HCT116 (cell line): ENCODE data around the gene DMD.

Source experiments
- CBX3 ChIP-seq: IDR thresholded peaks from 2 replicates; pipeline ENCODE4 v1.6.1; 2012; ENCODE audit warnings: low read depth
- EGR1 ChIP-seq: IDR thresholded peaks from 2 replicates; pipeline ENCODE4 v1.6.1; 2012; ENCODE audit warnings: low read depth
- EZH2 ChIP-seq: fragments of 200-600 bp; sonication (generic); IDR thresholded peaks from 2 replicates; pipeline ENCODE4 v1.6.1; 2017; ENCODE audit warnings: antibody characterized with exemption, mixed run types
- EZH2phosphoT487 ChIP-seq: fragments of 200-600 bp; IDR thresholded peaks from 2 replicates; pipeline ENCODE4 v1.6.1; 2018; ENCODE audit warnings: antibody characterized with exemption, borderline replicate concordance
- FOSL1 ChIP-seq: IDR thresholded peaks from 2 replicates; pipeline ENCODE4 v1.6.1; 2012; ENCODE audit warnings: low read depth
- JUND ChIP-seq: IDR thresholded peaks from 2 replicates; pipeline ENCODE4 v1.6.1; 2012
- MAX ChIP-seq: IDR thresholded peaks from 2 replicates; pipeline ENCODE4 v1.6.1; 2012
- POLR2A ChIP-seq: IDR thresholded peaks from 2 replicates; pipeline ENCODE4 v1.7.0; 2011; ENCODE audit warnings: borderline replicate concordance; ENCODE audit not compliant: insufficient read depth, insufficient read length; ENCODE audit errors: extremely low read depth
- RAD21 ChIP-seq: IDR thresholded peaks from 2 replicates; pipeline ENCODE4 v1.6.1; 2012; ENCODE audit warnings: low read depth, mild to moderate bottlenecking
- SRF ChIP-seq: IDR thresholded peaks from 2 replicates; pipeline ENCODE4 v1.6.1; 2012; ENCODE audit warnings: low read depth
- TF ChIP-seq, protein P1 (sequence below), 3 experiments: fragments of 200-600 bp in 1 of 3; sonication (generic) in 1 of 3; IDR thresholded peaks in 2 of 3; conservative IDR thresholded peaks in 1 of 3; 2 replicates each; pipeline ENCODE4 v1.5.1; 2012 to 2017; ENCODE audit warnings: low read depth in 2 of 3, low read length in 2 of 3, antibody characterized with exemption in 1 of 3, borderline replicate concordance in 1 of 3, control low read depth in 1 of 3, mild to moderate bottlenecking in 1 of 3, mixed read lengths in 1 of 3, mixed run types in 1 of 3, moderate library complexity in 1 of 3; ENCODE audit not compliant: insufficient read depth in 1 of 3
- TF ChIP-seq, protein P2 (sequence below): IDR thresholded peaks from 2 replicates; pipeline ENCODE4 v1.6.1; 2012; ENCODE audit warnings: low read depth

DNA sequence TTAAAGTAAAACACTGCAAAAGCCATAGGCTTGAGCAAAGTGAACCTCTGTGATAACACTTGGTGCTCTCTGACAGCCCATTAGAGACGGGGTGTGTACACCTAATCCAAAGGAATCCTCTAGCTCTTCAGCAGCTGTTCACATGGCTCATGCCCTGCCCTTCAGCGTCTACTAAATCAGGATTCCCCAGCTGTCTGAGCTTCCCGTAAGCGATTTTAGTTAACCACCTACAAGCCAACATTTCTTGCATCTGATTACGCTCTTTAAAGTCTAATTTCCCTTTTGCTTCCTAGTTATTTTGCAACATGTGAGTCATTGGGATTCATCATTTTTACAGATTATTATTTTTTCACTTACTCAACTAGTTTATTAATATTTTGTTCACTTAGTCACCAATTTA is 6.5 kb downstream of the DMD start:
- TF ChIP-seq, protein P1, sequence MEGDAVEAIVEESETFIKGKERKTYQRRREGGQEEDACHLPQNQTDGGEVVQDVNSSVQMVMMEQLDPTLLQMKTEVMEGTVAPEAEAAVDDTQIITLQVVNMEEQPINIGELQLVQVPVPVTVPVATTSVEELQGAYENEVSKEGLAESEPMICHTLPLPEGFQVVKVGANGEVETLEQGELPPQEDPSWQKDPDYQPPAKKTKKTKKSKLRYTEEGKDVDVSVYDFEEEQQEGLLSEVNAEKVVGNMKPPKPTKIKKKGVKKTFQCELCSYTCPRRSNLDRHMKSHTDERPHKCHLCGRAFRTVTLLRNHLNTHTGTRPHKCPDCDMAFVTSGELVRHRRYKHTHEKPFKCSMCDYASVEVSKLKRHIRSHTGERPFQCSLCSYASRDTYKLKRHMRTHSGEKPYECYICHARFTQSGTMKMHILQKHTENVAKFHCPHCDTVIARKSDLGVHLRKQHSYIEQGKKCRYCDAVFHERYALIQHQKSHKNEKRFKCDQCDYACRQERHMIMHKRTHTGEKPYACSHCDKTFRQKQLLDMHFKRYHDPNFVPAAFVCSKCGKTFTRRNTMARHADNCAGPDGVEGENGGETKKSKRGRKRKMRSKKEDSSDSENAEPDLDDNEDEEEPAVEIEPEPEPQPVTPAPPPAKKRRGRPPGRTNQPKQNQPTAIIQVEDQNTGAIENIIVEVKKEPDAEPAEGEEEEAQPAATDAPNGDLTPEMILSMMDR (IDR thresholded peaks at IDR 0.05 in 2 of 3, conservative IDR thresholded peaks at IDR 0.05 in 1 of 3; ENCODE audit: borderline replicate concordance in 1 of 3, insufficient read depth in 1 of 3, low read depth in 2 of 3, low read length in 2 of 3): no peak
- TF ChIP-seq, protein P2, sequence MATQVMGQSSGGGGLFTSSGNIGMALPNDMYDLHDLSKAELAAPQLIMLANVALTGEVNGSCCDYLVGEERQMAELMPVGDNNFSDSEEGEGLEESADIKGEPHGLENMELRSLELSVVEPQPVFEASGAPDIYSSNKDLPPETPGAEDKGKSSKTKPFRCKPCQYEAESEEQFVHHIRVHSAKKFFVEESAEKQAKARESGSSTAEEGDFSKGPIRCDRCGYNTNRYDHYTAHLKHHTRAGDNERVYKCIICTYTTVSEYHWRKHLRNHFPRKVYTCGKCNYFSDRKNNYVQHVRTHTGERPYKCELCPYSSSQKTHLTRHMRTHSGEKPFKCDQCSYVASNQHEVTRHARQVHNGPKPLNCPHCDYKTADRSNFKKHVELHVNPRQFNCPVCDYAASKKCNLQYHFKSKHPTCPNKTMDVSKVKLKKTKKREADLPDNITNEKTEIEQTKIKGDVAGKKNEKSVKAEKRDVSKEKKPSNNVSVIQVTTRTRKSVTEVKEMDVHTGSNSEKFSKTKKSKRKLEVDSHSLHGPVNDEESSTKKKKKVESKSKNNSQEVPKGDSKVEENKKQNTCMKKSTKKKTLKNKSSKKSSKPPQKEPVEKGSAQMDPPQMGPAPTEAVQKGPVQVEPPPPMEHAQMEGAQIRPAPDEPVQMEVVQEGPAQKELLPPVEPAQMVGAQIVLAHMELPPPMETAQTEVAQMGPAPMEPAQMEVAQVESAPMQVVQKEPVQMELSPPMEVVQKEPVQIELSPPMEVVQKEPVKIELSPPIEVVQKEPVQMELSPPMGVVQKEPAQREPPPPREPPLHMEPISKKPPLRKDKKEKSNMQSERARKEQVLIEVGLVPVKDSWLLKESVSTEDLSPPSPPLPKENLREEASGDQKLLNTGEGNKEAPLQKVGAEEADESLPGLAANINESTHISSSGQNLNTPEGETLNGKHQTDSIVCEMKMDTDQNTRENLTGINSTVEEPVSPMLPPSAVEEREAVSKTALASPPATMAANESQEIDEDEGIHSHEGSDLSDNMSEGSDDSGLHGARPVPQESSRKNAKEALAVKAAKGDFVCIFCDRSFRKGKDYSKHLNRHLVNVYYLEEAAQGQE: no peak
- no peak for TF ChIP-seq EZH2phosphoT487
- TF ChIP-seq EZH2: no peak
- TF ChIP-seq POLR2A: no peak
- TF ChIP-seq MAX: no peak
- TF ChIP-seq CBX3: no peak
- TF ChIP-seq JUND: no peak
- no peak for TF ChIP-seq RAD21
- TF ChIP-seq SRF: no peak
- no peak for TF ChIP-seq FOSL1
- no peak for TF ChIP-seq EGR1
